Gastrocnemius medialis (tissue), 4 donors: ENCODE data around the gene DIP2B. TPM values are rescaled to one million over a fixed set of nuclear protein-coding genes. Genes with fewer than 3 reads are reported as not detected.

Experiments
- ATAC-seq, 2 donors: fragments of 150-250 bp; one replicate each; pipeline ENCODE4 v1.9.1; 2016
- DNase-seq, 2 donors: peaks; one replicate each; pipeline ENCODE4 v3.0.0-alpha.2; 2019
- H3K27ac ChIP-seq, 4 donors: fragments of 200-600 bp; sonication (generic); 1 replicate in 1 of 4; 2 replicates in 3 of 4; pipeline ENCODE4 v1.5.1; 2016 to 2018; ENCODE audit warnings: mild to moderate bottlenecking in 2 of 4, moderate library complexity in 1 of 4
- H3K27me3 ChIP-seq, 3 donors: fragments of 200-600 bp; sonication (generic) in 2 of 3; 1 replicate in 1 of 3; 2 replicates in 2 of 3; pipeline versions ENCODE4 v1.5.1 to v1.6.0; 2016 to 2019; ENCODE audit warnings: mild to moderate bottlenecking in 1 of 3, moderate library complexity in 1 of 3
- H3K36me3 ChIP-seq, 2 donors: fragments of 200-600 bp; sonication (generic) in 1 of 2; one replicate each; pipeline ENCODE4 v1.5.1; 2017 to 2018
- H3K4me1 ChIP-seq, 2 donors: fragments of 200-600 bp; sonication (generic) in 1 of 2; one replicate each; pipeline ENCODE4 v1.5.1; 2016 to 2017; ENCODE audit warnings: mild to moderate bottlenecking in 2 of 2
- H3K4me3 ChIP-seq, 4 donors: fragments of 200-600 bp; sonication (generic) in 3 of 4; 1 replicate in 1 of 4; 2 replicates in 3 of 4; pipeline ENCODE4 v1.5.1; 2016 to 2019; ENCODE audit warnings: mild to moderate bottlenecking in 2 of 4
- H3K9me3 ChIP-seq, 3 donors: fragments of 200-600 bp; sonication (generic) in 2 of 3; 1 replicate in 1 of 3; 2 replicates in 2 of 3; pipeline ENCODE4 v1.5.1; 2016 to 2019
- POLR2A ChIP-seq, 2 donors: fragments of 450-650 bp; IDR thresholded peaks; one replicate each; pipeline ENCODE4 v1.6.1; 2017; ENCODE audit warnings: antibody characterized with exemption in 2 of 2, mild to moderate bottlenecking in 2 of 2, moderate library complexity in 2 of 2
- in situ Hi-C, 4 donors: fragments of 200-750 bp; cut with MboI; loops; one replicate each; pipeline versions ENCODE4 v1.15.0 to v1.8.0; 2017; ENCODE audit warnings: low sequenced_read_pairs in 4 of 4
- intact Hi-C: fragments of 100-400 bp; cut with DNase I; formaldehyde crosslinking; loops from one replicate; pipeline ENCODE4 v1.15.1; 2023; ENCODE audit warnings: low total_unique reads
- total RNA-seq, 4 donors: library from RNA; depleted of rRNA; stranded (reverse); fragments of >200 nt; gene quantifications; one replicate each; pipeline versions ENCODE4 v1.1.0 to v1.2.3, GENCODE V29; 2016
- TF ChIP-seq, protein P1 (sequence below), 5 experiments: fragments of 450-650 bp in 3 of 5; fragments of 200-600 bp in 2 of 5; sonication (generic) in 2 of 5; IDR thresholded peaks in 4 of 5; conservative IDR thresholded peaks in 1 of 5; 1 replicate in 4 of 5; 2 replicates in 1 of 5; pipeline ENCODE4 v1.5.1; 2016 to 2019; ENCODE audit warnings: antibody characterized with exemption in 5 of 5, mild to moderate bottlenecking in 3 of 5, moderate library complexity in 3 of 5

Gene DIP2B
- total RNA-seq, 4 donors from 2014 or later: 11.5 to 15.2 (median 12.2) TPM

DNA sequence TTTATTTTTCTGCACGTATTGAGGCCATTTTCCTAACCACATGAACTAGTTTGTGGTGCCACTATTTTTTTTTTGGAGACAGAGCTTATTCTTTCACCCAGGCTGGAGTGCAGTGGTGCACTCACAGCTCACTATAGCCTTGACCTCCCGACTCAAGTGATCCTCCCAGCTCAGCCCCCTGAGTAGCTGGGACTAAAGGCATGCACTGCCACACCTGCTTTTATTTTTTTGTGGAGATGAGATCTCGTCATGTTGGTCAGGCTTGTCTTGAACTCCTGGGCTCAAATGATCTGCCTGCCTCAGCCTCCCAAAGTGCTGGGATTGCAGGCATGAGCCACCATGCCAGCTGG lies 60.1 kb downstream of the DIP2B start:
- no peak for TF ChIP-seq POLR2A (IDR thresholded peaks at IDR 0.05)
- TF ChIP-seq, protein P1, sequence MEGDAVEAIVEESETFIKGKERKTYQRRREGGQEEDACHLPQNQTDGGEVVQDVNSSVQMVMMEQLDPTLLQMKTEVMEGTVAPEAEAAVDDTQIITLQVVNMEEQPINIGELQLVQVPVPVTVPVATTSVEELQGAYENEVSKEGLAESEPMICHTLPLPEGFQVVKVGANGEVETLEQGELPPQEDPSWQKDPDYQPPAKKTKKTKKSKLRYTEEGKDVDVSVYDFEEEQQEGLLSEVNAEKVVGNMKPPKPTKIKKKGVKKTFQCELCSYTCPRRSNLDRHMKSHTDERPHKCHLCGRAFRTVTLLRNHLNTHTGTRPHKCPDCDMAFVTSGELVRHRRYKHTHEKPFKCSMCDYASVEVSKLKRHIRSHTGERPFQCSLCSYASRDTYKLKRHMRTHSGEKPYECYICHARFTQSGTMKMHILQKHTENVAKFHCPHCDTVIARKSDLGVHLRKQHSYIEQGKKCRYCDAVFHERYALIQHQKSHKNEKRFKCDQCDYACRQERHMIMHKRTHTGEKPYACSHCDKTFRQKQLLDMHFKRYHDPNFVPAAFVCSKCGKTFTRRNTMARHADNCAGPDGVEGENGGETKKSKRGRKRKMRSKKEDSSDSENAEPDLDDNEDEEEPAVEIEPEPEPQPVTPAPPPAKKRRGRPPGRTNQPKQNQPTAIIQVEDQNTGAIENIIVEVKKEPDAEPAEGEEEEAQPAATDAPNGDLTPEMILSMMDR (IDR thresholded peaks at IDR 0.05 in 4 of 5, conservative IDR thresholded peaks at IDR 0.05 in 1 of 5): no peak
- Histone ChIP-seq H3K27me3 (no peaks in the 10 kb centered on the region), H3K4me3 (no peak overlapping the region), H3K27ac (no peak overlapping the region), H3K9me3 (no peaks in the 10 kb centered on the region), H3K4me1 (peaks cover 14 to 29% of the 10 kb centered on the region in 2 donors), H3K36me3 (no peaks in the 10 kb centered on the region)
- in situ Hi-C loops (no loop called here), intact Hi-C loops (no loop called here)
- ATAC-seq: no peak
- DNase-seq: no peak

DNA sequence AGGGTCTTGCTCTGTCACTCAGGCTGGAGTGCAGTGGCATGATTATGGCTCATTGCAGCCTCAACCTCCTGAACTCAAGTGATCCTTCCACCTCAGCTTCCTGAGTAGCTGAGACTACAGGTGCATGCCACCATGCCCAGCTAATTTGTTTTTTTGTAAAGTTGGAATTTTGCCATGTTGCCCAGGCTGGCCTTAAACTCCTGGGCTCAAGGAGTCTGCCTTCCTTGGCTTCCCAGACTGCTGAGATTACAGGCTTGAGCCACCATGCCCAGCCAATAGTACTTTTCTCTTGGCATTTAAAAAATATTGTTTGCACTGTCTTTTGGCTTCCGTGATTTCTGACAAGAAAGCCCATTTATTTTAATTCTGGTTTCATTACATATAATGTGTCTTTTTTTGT lies 61.3 kb downstream of the DIP2B start:
- in situ Hi-C loops (no loop called here), intact Hi-C loops (no loop called here)
- TF ChIP-seq POLR2A (IDR thresholded peaks at IDR 0.05): no peak
- TF ChIP-seq, protein P1 (IDR thresholded peaks at IDR 0.05 in 4 of 5, conservative IDR thresholded peaks at IDR 0.05 in 1 of 5): no peak
- Histone ChIP-seq H3K36me3 (no peaks in the 10 kb centered on the region), H3K4me3 (no peak overlapping the region), H3K9me3 (no peaks in the 10 kb centered on the region), H3K27ac (no peak overlapping the region), H3K4me1 (peaks cover 18 to 33% of the 10 kb centered on the region in 2 donors), H3K27me3 (no peaks in the 10 kb centered on the region)
- ATAC-seq (no peak), DNase-seq (no peak)

DNA sequence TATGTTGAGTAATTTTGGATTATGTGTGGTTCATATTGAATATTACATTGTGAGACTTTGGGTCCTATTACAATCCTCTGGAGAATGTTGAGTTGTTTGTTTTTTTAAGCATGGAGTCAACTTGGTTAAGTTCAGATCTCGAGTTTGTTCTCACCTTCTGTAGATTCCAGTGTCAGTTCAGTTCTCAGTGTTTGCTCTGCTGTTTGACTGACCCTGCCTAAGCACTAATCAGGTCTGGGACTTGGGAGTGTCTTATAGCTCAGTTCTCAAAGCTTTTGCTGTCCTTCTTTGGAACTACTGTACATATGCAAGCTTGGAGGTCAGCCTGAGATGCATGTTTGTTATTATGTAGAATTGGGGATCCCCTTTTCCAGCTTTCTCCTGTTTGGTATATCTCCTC lies 63.1 kb downstream of the DIP2B start:
- in situ Hi-C loops (no loop called here), intact Hi-C loops (no loop called here)
- no peaks in the 10 kb centered on the region for H3K36me3 ChIP-seq
- peaks cover 24 to 46% of the 10 kb centered on the region in 2 donors for H3K4me1 ChIP-seq
- TF ChIP-seq, protein P1 (IDR thresholded peaks at IDR 0.05 in 4 of 5, conservative IDR thresholded peaks at IDR 0.05 in 1 of 5): no peak
- no peak for TF ChIP-seq POLR2A (IDR thresholded peaks at IDR 0.05)
- no peaks in the 10 kb centered on the region for H3K9me3 ChIP-seq
- no peaks in the 10 kb centered on the region for H3K27me3 ChIP-seq
- H3K27ac ChIP-seq: peak overlapping the region; percentile 4 to 63 (median 30)
- DNase-seq (no peak), ATAC-seq (no peak)
- no peak overlapping the region for H3K4me3 ChIP-seq

DNA sequence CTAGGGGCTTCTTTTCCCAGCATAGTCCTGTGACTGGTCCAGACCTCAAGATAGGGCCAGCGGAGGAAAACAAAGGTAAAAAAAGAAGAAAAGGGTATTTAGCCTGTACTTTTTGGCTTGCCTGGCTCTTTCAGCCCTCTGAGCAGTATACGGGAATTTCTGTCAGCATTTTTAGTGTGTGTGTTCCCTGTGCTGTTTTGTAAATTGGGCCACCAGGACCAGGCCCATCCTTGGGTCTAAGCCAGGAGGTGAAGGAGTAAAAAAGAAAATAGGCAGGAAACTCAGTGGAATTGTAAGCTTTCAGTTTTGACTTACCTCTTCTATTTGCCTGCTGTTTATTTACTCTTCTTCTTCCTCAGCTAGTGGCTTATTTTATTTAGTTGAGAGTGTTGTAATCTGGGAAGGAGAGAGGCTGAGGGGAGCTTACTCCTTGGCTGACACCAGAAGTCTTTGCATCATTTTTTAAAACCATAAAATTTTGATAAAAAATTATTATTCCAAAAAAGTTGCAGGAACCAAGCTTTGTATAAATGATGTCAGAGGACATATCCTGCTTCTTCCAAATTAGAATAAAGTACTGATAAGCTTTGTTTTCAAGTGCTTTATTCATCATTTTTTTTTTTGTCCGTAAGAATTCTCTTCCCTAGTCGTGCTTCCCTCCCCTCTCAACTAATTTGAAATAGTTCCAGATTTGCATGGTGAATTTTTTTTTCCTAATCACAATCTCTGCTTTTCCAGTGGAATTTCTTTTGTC lies 63.7 kb downstream of the DIP2B start:
- Histone ChIP-seq H3K9me3 (no peaks in the 10 kb centered on the region), H3K27ac (peak overlapping the region; percentile 4 to 63 (median 30)), H3K4me1 (peaks cover 30 to 52% of the 10 kb centered on the region in 2 donors), H3K36me3 (no peaks in the 10 kb centered on the region), H3K27me3 (no peaks in the 10 kb centered on the region), H3K4me3 (no peak overlapping the region)
- TF ChIP-seq POLR2A (IDR thresholded peaks at IDR 0.05): no peak
- TF ChIP-seq, protein P1 (IDR thresholded peaks at IDR 0.05 in 4 of 5, conservative IDR thresholded peaks at IDR 0.05 in 1 of 5): no peak
- in situ Hi-C loops (no loop called here), intact Hi-C loops (no loop called here)
- ATAC-seq: no peak
- DNase-seq: no peak
